GM18907 (cell line): ENCODE measurements around the gene PIP5K1A.
"Not testable (repeated sequence)": the region's sequence is repeated elsewhere in the genome, so short reads cannot be mapped to it uniquely, and the experiment has no call there.

Experiments used
- ATAC-seq: cut with Tn5 transposase; IDR thresholded peaks from one replicate; pipeline ENCODE4 v1.9.1; 2021; ENCODE audit warnings: mild to moderate bottlenecking, moderate library complexity; ENCODE audit not compliant: unreplicated experiment

The PIP5K1A gene

GRCh38 chr1:151189637-151190445, 8.5 kb upstream of the PIP5K1A start, which contains the start of gene VPS72:
VPS72 (minus strand) TSS chr1:151190197; CDS start chr1:151190121, 76 bp downstream.
- ATAC-seq, result peak; percentile 86

GRCh38 chr1:151192047-151192446, 6.3 kb upstream of the PIP5K1A start:
- ATAC-seq, result no peak

GRCh38 chr1:151193304-151193703, 5.0 kb upstream of the PIP5K1A start:
- no peak for ATAC-seq

- no peak for ATAC-seq
Observed at GRCh38 chr1:151193856-151194255, 4.5 kb upstream of the PIP5K1A start.

GRCh38 chr1:151194894-151195594, 3.3 kb upstream of the PIP5K1A start:
- ATAC-seq, result not testable (repeated sequence)

GRCh38 chr1:151196292-151196800, 2.0 kb upstream of the PIP5K1A start:
- ATAC-seq, result no peak

- ATAC-seq, result no peak
Observed at GRCh38 chr1:151197863-151198253, 494 bp upstream of the PIP5K1A start.

- ATAC-seq, result no peak
Observed at GRCh38 chr1:151199873-151200581, 1.7 kb downstream of the PIP5K1A start.

GRCh38 chr1:151205381-151205965, 7.1 kb downstream of the PIP5K1A start:
- ATAC-seq, result not testable (repeated sequence)

- ATAC-seq, result no peak
Observed at GRCh38 chr1:151210830-151211229, 12.5 kb downstream of the PIP5K1A start.

- no peak for ATAC-seq
Observed at GRCh38 chr1:151211972-151212705, 13.8 kb downstream of the PIP5K1A start.

GRCh38 chr1:151213560-151213959, 15.2 kb downstream of the PIP5K1A start:
- no peak for ATAC-seq

GRCh38 chr1:151221616-151222015, 23.3 kb downstream of the PIP5K1A start:
- ATAC-seq, result no peak

- ATAC-seq, result no peak
Observed at GRCh38 chr1:151222130-151222529, 23.8 kb downstream of the PIP5K1A start.

GRCh38 chr1:151235235-151235634, 36.9 kb downstream of the PIP5K1A start:
- ATAC-seq, result no peak

- ATAC-seq, result no peak
Observed at GRCh38 chr1:151237678-151238466, 39.5 kb downstream of the PIP5K1A start.

GRCh38 chr1:151238467-151238739, 40.1 kb downstream of the PIP5K1A start:
- ATAC-seq, result no peak

- no peak for ATAC-seq
Observed at GRCh38 chr1:151242442-151242841, 44.1 kb downstream of the PIP5K1A start.

- no peak for ATAC-seq
Observed at GRCh38 chr1:151243683-151244216, 45.4 kb downstream of the PIP5K1A start.
